Stimulated activated CD8-positive, alpha-beta memory T cell treated with anti-CD3 and anti-CD28 coated beads, Interleukin-15, amount 100 ng/mL, for 48 hours (primary cell): ENCODE results near the gene SLC4A9.

Source experiments
- DNase-seq, 2 donors: peaks; one replicate each; pipeline ENCODE4 v3.0.0-alpha.2; 2020; ENCODE audit warnings: low read depth in 2 of 2

SLC4A9 gene

DNA sequence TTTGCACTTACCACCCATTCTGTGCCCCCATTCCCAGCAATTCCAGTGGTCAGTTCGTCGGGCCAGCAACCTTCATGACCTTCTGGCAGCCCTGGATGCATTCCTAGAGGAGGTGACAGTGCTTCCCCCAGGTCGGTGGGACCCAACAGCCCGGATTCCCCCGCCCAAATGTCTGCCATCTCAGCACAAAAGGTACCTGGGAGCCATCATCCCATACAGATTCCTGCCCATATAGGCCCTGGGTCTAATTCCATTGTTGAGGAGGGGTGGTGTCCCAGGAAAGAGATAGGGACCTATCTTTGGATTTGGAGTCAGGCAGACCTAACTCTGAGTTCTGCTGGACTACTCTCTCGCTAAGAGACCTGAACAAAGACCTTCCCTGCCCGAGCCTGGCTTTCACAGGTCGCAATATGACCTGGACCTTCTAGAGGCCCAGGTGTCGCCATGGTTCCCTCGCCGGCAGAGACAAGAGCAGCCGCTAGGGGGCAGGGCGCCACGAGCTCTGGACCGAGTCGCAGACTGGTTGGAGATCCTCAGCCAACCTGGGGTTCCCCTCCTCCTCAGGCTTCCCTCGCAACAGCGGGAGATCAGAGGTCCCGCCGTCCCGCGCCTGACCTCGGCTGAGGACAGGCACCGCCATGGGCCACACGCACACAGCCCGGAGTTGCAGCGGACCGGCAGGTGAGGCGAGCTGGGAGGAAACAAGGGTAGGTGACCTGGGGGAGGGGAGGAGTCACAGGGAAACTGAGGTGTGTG, 3.1 kb downstream of the SLC4A9 start:
- DNase-seq = peak; percentile 72 to 75

DNA sequence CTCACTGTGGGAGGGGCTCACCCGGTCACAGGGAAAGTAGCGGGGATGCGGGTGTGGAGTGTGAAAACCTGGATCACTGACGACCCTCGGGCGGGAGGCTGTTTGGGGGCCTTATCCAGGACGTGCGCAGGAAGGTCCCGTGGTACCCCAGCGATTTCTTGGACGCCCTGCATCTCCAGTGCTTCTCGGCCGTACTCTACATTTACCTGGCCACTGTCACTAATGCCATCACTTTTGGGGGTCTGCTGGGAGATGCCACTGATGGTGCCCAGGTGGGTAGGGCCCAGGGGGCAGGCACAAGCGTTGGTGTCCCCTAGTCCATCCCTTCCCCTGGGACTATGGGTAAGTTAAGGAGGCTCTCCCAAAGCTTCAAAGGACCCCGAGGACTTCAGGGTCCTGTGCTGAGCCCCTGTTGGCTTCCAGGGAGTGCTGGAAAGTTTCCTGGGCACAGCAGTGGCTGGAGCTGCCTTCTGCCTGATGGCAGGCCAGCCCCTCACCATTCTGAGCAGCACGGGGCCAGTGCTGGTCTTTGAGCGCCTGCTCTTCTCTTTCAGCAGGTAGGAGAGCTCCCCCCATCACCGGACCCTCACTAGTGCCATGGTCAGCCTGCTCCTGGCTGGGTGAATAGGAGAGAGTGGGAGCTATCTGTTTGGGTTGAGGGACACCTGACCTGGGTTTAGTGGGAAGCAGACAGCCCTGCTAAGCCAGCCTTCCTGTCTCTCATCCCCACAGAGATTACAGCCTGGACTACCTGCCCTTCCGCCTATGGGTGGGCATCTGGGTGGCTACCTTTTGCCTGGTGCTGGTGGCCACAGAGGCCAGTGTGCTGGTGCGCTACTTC, 3.9 kb downstream of the SLC4A9 start:
- no peak for DNase-seq

DNA sequence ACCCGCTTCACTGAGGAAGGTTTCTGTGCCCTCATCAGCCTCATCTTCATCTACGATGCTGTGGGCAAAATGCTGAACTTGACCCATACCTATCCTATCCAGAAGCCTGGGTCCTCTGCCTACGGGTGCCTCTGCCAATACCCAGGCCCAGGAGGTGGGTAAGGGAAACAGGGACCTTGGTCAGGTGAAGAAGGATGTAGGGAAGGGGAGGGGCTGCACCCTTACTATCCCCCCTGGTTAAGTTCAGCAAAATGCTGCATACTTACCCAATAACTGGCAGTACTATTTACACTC, 4.4 kb downstream of the SLC4A9 start:
- DNase-seq = no peak

DNA sequence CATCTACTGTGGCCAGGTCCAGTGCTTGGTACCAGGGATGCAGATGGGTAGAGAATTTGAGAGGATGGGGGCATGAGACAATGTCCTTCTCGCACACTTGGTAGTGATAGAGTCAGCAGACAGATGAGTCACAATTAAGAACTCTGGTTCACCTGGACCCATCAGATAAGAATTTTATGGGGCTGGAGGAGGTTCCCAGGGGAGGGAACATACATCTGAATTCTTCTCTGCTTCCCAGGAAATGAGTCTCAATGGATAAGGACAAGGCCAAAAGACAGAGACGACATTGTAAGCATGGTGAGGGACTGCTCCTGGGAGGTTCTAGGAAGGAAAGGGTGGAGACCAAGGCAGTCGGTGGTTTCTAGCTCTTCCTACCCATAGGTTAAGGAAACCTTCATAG, 5.3 kb downstream of the SLC4A9 start:
- no peak for DNase-seq

DNA sequence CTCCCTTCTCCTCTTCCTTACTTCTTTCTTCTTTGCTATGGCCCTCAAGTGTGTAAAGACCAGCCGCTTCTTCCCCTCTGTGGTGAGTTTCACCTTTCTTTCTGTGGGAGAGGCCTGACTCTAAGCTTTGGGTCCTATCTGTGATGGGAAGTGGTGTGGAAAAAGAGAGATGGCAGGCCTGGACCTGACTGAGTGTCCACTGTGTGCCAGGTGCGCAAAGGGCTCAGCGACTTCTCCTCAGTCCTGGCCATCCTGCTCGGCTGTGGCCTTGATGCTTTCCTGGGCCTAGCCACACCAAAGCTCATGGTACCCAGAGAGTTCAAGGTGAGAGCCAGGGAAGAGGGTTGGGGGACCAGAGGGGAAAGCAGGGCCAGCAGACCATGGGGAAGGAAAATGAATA, 5.9 kb downstream of the SLC4A9 start:
- DNase-seq = no peak

DNA sequence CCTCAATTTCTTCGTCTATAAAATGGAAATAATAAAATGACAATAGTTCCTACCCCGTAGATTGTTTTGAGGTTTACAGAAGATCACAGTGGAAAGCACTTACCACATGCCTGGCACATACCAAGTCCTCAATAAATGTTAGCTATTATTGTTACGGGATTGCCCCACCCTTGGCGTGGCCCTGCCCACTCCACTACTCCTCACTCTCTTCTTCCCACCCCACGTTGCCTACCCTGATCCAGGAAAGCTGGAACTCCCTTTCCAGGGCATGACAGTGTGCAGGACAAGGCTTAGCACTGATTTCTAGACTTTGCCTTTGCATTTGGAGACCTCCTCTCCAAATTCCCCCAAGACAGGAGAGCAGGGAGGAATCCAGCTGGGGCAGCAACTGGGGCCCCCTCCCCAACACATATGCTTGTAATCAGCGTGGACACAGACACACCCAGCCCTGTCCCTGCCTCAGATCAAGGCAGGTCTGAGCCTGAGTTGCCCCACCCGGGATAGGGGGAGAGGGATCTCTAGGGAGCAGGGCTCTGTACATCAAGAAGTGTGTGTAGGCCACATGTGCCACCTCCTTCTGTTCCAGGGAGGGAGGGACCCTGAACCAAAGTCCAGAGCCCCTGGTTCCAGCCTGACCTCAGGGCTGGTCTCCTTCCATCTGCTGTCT, 6.7 kb downstream of the SLC4A9 start:
- DNase-seq = no peak

DNA sequence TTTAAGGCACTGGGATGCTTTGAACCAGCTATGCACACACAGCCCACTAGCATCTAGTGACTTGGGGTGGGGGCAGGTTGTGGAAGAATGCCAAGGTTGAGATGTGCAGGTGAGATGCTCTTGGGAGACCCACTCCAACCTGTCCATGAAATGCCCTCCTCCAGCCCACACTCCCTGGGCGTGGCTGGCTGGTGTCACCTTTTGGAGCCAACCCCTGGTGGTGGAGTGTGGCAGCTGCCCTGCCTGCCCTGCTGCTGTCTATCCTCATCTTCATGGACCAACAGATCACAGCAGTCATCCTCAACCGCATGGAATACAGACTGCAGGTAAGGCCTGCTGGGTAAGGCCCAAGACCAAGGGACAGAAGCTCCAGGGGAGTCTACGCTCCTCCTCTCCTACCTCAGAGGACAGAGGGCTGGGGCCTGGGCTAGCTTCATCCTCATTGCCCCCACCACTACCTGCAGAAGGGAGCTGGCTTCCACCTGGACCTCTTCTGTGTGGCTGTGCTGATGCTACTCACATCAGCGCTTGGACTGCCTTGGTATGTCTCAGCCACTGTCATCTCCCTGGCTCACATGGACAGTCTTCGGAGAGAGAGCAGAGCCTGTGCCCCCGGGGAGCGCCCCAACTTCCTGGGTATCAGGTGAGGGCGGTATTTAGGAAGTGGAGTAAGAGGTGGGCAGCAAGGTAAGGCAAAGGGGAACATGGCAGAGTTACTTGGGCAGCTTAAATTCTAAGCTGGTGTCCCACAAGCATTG, 7.4 kb downstream of the SLC4A9 start:
- no peak for DNase-seq

DNA sequence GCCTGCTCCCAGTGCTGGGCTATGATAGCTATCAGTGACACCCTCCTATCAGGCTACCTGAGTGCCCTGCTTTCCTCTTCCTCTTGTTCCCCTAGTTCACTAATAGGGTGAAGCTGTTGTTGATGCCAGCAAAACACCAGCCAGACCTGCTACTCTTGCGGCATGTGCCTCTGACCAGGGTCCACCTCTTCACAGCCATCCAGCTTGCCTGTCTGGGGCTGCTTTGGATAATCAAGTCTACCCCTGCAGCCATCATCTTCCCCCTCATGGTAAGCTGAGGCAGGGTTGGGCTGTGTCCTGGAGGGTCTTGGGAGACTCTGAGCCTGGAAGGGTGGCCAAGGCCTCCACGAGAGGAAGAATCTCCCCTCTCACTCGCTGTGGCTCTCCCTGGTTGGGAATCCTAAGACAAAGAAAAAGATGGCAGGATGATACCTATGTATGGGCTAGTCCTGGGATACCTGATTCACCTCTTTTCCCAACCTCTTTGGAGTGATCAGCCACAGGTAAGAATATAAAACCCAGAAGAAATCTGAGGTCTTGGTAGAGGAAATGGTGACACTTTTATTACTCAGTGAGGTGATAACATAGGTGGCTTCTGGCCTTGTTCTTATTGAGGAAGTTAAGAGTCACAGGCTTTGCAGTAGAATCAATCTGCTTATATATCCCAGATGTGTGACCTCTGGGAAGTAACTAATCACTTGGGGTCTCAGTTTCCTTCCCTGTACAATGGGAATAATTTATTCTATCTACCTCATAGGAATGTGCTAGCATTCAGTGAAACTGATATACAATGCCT, 11.6 kb downstream of the SLC4A9 start:
- DNase-seq = no peak

DNA sequence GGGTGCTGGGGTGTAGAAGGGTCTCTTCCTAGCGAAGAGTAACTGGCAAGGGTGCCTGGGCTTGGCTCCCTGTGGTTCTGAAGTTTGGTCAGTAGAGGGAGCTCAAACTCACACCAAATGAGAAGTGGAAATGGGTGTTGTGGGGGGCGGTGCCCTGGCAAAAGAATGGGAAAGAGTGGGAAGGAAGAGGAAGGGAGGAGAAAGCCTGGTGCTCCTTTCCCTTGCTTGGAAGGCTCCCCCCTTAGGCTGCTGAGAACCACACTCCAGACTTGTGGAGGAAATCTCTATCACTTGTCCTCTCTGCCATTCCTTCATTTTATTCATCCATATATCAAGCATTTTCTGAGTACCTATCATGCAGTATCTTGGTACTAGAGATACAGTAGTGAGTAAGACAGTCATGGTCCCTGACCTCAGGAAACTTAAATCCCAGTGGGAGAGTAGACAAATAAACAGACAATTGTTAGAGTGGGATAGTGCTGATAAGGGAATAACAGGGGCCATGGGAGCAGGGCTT, 13.0 kb downstream of the SLC4A9 start:
- DNase-seq = peak; percentile 12 to 19

DNA sequence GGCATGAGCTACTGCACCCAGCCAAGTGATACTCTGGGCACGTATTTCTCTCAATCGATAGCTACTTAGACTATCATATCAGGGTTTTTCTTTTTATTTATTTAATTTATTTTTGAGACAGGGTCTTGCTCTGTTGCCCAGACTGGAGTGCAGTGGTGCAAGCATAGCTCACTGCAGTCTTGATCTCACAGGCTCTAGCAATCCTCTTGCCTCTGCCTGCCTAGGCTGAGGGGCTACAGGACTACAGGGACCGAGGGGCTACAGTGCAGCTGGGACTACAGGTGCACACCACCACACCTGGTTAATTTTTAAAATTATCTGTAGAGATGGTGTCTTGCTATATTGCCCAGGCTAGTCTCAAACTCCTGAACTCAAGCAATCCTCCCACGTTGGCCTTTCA, 21.4 kb downstream of the SLC4A9 start:
- DNase-seq = no peak

DNA sequence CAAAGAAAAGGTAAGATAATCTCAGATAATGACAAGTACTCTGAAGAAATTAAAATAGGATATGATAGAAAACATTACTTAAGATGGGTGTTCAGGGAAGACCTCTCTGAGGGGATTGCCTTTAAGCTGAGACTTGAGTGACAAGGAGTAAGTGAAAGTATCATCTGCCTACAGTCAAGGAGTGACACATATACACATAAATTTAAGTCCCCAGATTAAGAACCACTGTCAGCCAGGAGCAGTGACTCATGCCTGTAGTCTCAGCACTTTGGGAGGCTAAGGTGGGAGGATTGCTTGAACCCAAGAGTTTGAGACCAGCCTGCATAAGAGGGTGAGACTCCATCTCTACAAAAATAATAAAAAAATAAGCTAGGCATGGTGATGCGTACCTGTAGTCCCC, 22.0 kb downstream of the SLC4A9 start:
- no peak for DNase-seq

DNA sequence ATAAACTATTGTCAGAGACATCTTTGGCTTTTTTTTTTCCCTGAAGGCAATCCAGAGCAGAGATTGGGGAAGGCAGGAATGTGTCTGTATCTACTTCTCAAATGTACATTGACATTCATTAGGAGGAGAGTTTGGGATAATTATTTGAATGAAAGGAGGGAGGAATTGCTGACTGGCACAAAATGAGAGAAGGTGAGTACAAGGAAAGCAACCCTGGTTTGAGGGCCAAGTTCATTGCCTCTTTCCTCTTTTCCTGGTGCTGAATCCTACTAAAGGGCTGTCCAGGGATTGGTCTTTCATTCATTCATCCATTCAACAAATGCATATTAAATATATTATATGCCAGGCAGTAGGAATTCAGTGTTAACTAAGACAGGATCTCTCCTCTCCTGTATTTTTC, 22.9 kb downstream of the SLC4A9 start:
- DNase-seq = no peak

DNA sequence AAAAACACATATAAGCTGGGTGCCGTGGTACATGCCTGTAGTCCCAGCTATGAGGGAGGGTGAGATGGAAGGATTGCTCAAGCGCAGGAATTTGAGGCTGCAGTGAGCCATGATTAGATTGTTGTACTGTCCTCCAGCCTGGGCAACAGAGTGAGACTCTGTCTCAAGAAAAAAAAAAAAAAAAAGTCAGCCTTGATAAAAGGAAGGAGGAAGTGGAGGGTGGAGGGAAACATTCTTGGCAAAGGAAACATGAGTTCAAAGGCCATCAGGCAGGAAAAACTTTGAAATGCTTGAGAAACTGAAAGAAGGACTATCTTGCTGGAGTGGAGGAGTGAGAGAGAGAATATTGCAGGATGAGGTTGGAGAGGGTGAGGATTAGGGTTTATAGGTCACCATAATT, 23.3 kb downstream of the SLC4A9 start:
- DNase-seq = no peak

DNA sequence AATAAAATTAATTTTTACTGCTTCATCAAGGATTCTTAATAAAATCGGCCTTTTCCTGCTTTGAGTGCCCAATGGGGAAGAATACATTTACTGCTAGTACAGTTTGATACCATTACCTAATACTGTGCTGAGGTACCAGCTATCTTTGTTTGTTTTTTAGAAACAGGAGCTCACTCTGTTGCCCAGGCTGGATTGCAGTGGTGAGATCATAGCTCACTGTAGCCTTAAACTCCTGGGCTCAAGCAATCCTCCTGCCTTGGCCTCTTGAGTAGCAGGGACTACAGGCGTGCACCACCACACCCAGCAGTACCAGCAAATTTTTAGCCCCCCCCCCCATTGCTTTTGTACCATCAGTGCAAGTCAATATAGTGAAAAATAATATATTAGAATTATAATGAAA, 28.1 kb downstream of the SLC4A9 start:
- DNase-seq = no peak

DNA sequence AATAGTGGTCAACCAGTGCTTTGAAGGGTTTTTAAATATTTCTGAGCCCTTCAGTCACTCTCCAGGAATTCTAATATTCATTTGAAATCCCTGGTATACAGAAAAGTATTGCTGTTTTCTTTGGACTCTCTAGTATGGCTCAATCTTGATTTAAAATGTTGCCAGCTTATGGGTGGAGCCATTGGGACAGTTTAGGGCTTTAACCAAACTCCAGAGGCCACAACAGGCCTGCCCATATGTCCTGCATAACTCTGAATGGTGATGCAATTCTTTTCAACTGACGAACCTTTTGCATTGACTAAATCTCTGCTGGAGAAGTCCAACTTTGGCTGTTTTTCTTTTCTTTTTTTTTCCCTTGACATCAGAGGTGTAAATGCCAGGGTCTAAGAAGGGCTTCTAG, 31.3 kb downstream of the SLC4A9 start:
- no peak for DNase-seq

DNA sequence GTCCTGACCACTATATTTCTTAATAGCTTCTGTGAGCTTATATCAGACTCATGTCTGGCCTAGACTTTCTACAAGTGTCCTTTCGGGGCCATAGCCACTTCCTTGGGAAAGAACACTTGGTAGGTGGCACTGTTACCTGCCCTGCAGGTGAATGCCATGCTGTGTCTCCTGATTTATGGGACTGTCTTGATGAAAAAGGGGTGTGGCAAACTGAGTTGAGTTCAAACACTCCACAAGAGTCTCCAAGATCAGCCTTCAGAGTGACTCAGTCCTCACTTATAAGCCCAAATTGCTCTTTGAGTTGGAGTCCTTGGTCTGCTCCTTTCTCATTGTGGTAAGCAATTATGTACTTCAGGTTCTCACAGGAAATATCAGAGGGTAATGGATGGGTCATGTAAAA, 31.7 kb downstream of the SLC4A9 start:
- no peak for DNase-seq

DNA sequence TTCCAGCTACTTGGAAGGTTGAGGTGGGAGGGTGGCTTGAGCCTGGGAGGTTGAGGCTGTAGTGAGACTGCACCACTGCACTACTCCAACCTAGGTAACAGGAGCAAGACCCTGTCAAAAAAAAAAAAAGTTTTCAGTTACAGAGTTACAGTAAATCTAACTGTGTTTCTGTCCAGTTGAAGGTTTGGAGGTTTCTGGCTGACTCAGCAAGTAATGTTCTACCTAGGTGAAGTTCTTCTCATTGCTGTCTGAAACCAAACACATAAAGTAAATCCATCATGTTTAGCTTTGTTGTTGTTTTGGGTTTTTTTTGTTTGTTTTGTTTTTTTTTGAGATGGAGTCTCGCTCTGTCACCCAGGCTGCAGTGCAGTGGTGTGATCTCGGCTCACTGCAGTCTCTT, 33.7 kb downstream of the SLC4A9 start:
- DNase-seq = no peak

DNA sequence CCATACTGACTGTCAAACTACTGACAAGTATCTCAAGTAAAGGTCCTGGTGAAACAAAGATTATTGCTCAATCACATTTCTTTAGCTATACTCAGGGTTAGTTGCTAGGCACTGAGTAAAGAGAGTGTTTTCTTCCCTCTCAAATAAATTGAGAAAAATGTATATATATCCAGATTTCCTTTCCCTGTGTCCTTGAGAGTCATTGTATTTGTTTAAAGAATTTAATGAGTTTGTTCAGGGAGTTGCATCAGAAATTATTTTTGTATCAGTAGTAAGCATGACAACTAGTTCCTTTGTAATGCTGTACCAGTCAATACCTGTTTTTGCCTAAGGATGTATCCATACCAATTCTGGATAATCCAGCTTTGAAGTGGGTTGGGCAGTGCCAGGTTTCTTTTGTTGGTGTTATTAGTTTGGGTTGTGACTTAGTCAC, 38.4 kb downstream of the SLC4A9 start:
- no peak for DNase-seq

DNA sequence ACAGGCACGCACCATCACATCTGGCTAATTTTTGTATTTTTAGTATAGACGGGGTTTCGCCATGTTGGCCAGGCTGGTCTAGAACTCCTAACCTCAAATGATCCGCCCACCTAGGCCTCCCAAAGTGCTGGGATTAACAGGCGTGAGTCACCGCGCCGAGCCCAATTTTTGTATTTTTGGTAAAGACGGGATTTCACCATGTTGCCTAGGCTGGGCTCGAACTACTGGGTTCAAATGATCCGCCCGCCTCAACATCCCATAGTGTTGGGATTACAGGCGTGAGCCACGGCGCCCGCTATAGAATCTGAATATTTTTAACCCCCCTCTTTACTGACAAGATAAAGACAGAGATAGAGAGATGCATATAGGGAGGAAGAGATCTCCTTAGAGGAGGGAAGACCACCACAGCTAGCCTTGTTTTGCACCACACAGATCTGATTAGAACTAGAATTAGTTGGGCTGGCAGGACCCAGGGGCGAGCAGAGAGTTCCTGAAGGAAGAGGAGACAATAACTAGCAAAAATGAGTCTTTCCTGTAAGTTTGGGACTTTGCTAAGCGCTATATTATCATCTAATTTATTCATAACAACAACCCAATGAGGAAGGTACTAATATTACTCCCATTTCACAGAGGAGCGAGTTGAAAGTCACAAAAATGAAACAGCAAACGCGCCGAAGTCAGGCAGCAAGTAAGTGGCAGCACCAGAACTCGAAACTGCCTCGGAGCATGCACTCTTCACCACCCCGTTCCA, 40.2 kb downstream of the SLC4A9 start:
- DNase-seq = no peak

DNA sequence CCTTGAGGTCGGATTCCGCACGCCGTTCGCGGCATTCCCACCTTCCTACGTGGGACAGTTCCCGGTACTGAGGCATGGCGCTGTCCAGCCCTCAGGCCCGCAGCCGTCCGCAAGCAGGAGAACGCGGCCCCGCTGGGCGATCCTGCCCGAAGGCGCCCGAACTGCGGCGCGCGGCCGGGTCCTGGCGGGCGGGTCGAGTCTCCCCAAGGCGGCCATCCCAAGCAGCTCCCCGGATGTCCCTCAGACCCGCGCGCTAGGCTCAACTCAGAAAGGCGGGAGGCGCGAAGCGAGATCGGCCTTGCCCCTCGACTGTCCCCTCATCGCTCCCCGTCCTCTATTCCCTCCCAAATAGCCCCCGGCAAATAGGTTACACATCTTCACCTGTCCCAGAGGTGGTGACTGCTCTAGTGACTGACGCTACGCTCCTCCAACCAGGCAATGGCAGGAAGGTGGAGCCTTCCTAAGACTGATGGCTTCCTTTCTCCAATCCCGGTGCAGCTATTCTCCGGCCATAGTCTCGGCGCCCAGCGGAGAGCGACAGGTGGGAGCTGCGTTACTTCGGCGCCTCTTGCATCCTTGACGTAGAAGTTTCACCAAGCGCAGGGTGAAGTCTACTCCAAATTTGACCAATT, 40.9 kb downstream of the SLC4A9 start:
- peak; percentile 72 to 78 for DNase-seq
